CD4-positive, alpha-beta T cell treated with Interleukin-17A for 1 hour (primary cell): ENCODE results near the gene ADAM11.
"Not testable (repeated sequence)": the region's sequence is repeated elsewhere in the genome, so short reads cannot be mapped to it uniquely, and the experiment has no call there.

Experiments used
- DNase-seq: peaks from one replicate; pipeline ENCODE4 v3.0.0-alpha.2; 2020

The ADAM11 gene

GRCh38 chr17:44758414-44759085, at the start of gene ADAM11:
ADAM11 (plus strand) TSS chr17:44758988; CDS start chr17:44759200, 212 bp downstream.
- no peak for DNase-seq

GRCh38 chr17:44719444-44719843, 39.3 kb upstream of the ADAM11 start:
- no peak for DNase-seq

- no peak for DNase-seq
Measured at GRCh38 chr17:44722254-44722653, 36.5 kb upstream of the ADAM11 start.

GRCh38 chr17:44726121-44726520, 32.7 kb upstream of the ADAM11 start:
- DNase-seq = not testable (repeated sequence)

- no peak for DNase-seq
Measured at GRCh38 chr17:44733753-44734152, 25.0 kb upstream of the ADAM11 start.

GRCh38 chr17:44734272-44734671, 24.5 kb upstream of the ADAM11 start:
- DNase-seq = no peak

- DNase-seq = no peak
Measured at GRCh38 chr17:44736551-44737240, 22.1 kb upstream of the ADAM11 start.

- DNase-seq = no peak
Measured at GRCh38 chr17:44738214-44738906, 20.4 kb upstream of the ADAM11 start.

- no peak for DNase-seq
Measured at GRCh38 chr17:44741316-44741715, 17.5 kb upstream of the ADAM11 start.

- no peak for DNase-seq
Measured at GRCh38 chr17:44745301-44745700, 13.5 kb upstream of the ADAM11 start.

GRCh38 chr17:44745738-44746137, 13.1 kb upstream of the ADAM11 start:
- not testable (repeated sequence) for DNase-seq

GRCh38 chr17:44747566-44747965, 11.2 kb upstream of the ADAM11 start:
- no peak for DNase-seq

GRCh38 chr17:44749076-44749979, 9.5 kb upstream of the ADAM11 start:
- DNase-seq = no peak

GRCh38 chr17:44749980-44750318, 8.8 kb upstream of the ADAM11 start:
- no peak for DNase-seq

GRCh38 chr17:44751331-44751730, 7.5 kb upstream of the ADAM11 start:
- DNase-seq = no peak

- DNase-seq = no peak
Measured at GRCh38 chr17:44751806-44752205, 7.0 kb upstream of the ADAM11 start.

GRCh38 chr17:44752953-44753861, 5.6 kb upstream of the ADAM11 start:
- DNase-seq = no peak

- DNase-seq = no peak
Measured at GRCh38 chr17:44754276-44754675, 4.5 kb upstream of the ADAM11 start.

GRCh38 chr17:44755180-44755579, 3.6 kb upstream of the ADAM11 start:
- not testable (repeated sequence) for DNase-seq

GRCh38 chr17:44757045-44757917, 1.5 kb upstream of the ADAM11 start:
- DNase-seq = no peak

- no peak for DNase-seq
Measured at GRCh38 chr17:44757918-44758413, 822 bp upstream of the ADAM11 start.
